Measurements from ENCODE around the gene CREB3L2. TPM values are rescaled to one million over a fixed set of nuclear protein-coding genes. Genes with fewer than 3 reads are reported as not detected.
"Not testable (repeated sequence)": the region's sequence is repeated elsewhere in the genome, so short reads cannot be mapped to it uniquely, and the experiment has no call there.

The CREB3L2 gene
- total and polyA plus RNA-seq, 8 donors: 6.6 to 38.4 (median 32.2) TPM

GRCh38 chr7:137835486-137836112 is 166.3 kb downstream of the CREB3L2 start:
- no peaks in the 10 kb centered on the region for H3K9me3 ChIP-seq
- H3K4me1 ChIP-seq: no peaks in the 10 kb centered on the region
- intact Hi-C loops (cut with DNase I): no loop called here
- WGBS, 2 donors: 63 to 69% methylated on average over 3 of the region's 3 CpGs
- no peak for FAIRE-seq
- H3K27me3 ChIP-seq: no peaks in the 10 kb centered on the region
- no peak overlapping the region for H3K4me3 ChIP-seq
- ATAC-seq: no peak
- no peaks in the 10 kb centered on the region for H3K36me3 ChIP-seq
- H3K27ac ChIP-seq: no peak overlapping the region
- TF ChIP-seq CTCF (IDR thresholded peaks at IDR 0.05): no peak
- DNase-seq: no peak

GRCh38 chr7:137834552-137834951 is 167.3 kb downstream of the CREB3L2 start:
- TF ChIP-seq CTCF (IDR thresholded peaks at IDR 0.05): no peak
- DNase-seq (no peak), ATAC-seq (no peak), FAIRE-seq (no peak)
- Histone ChIP-seq H3K4me1 (no peaks in the 10 kb centered on the region), H3K27me3 (no peaks in the 10 kb centered on the region), H3K36me3 (no peaks in the 10 kb centered on the region), H3K9me3 (no peaks in the 10 kb centered on the region), H3K4me3 (no peak overlapping the region), H3K27ac (no peak overlapping the region)
- intact Hi-C loops (cut with DNase I): no loop called here
- 93 to 98% methylated on average over 1 of the region's 1 CpG for WGBS, 2 donors

- not testable (repeated sequence) for FAIRE-seq, ATAC-seq
- WGBS, 2 donors: 84 to 92% methylated on average over 2 of the region's 2 CpGs
Observed at GRCh38 chr7:137832990-137833389, 168.9 kb downstream of the CREB3L2 start.

GRCh38 chr7:137832382-137832781 is 169.5 kb downstream of the CREB3L2 start:
- FAIRE-seq (no peak), DNase-seq (no peak), ATAC-seq (no peak)
- Histone ChIP-seq H3K36me3 (no peaks in the 10 kb centered on the region), H3K27me3 (no peaks in the 10 kb centered on the region), H3K27ac (no peak overlapping the region), H3K4me3 (no peak overlapping the region), H3K4me1 (no peaks in the 10 kb centered on the region), H3K9me3 (no peaks in the 10 kb centered on the region)
- 94 to 96% methylated on average over 2 of the region's 2 CpGs for WGBS, 2 donors
- intact Hi-C loops (cut with DNase I): no loop called here
- TF ChIP-seq CTCF (IDR thresholded peaks at IDR 0.05): no peak

More at GRCh38 chr7:137832990-137833389, 168.9 kb downstream of the CREB3L2 start:
- H3K36me3 ChIP-seq; H3K4me3 ChIP-seq; H3K27ac ChIP-seq; DNase-seq; H3K4me1 ChIP-seq; H3K27me3 ChIP-seq; intact Hi-C loops (cut with DNase I); H3K9me3 ChIP-seq: not testable (repeated sequence)

- H3K4me1 ChIP-seq; FAIRE-seq; ATAC-seq; H3K4me3 ChIP-seq; intact Hi-C loops (cut with DNase I); DNase-seq; H3K27ac ChIP-seq; H3K27me3 ChIP-seq; H3K36me3 ChIP-seq; H3K9me3 ChIP-seq: not testable (repeated sequence)
- 92 to 93% methylated on average over 1 of the region's 1 CpG for WGBS, 2 donors
Observed at GRCh38 chr7:137831555-137831954, 170.3 kb downstream of the CREB3L2 start.

- intact Hi-C loops (cut with DNase I): no loop called here
- Histone ChIP-seq H3K9me3 (no peaks in the 10 kb centered on the region), H3K36me3 (no peaks in the 10 kb centered on the region), H3K4me1 (no peaks in the 10 kb centered on the region), H3K27ac (no peak overlapping the region), H3K27me3 (no peaks in the 10 kb centered on the region), H3K4me3 (no peak overlapping the region)
- DNase-seq (no peak), ATAC-seq (no peak), FAIRE-seq (no peak)
- 37 to 46% methylated on average over 7 of the region's 7 CpGs for WGBS, 2 donors
- TF ChIP-seq CTCF (IDR thresholded peaks at IDR 0.05): no peak
Observed at GRCh38 chr7:137829337-137829992, 172.4 kb downstream of the CREB3L2 start.
